ENCODE measurements around the gene FMN1.
"Not testable (repeated sequence)": the region's sequence is repeated elsewhere in the genome, so short reads cannot be mapped to it uniquely, and the experiment has no call there.

Gene FMN1

DNA sequence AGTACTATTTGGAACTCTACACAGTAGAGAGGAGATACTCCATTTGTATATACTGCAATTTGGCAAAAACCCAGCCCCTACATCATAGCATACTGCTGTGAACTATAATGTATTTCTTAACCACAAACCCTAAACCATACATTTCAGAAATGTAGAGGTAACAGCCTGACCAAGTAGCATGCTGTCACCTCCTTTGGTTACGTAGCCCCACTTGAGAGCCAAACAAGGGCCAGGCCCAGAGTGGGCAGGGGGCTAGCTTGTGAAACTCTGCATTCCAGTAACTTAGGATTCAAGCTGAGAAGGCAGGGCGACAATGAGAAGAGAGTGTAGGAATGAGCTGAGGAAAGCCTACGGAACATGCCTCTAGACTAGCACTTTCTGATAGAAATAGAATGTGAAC is 340.9 kb downstream of the FMN1 start:
- H3K4me1 ChIP-seq (ENCODE audit: control insufficient read depth in 1 of 2, insufficient read depth in 1 of 2, low read depth in 1 of 2, low read length in 1 of 2): no peaks in the 10 kb centered on the region
- TF ChIP-seq, protein P1, sequence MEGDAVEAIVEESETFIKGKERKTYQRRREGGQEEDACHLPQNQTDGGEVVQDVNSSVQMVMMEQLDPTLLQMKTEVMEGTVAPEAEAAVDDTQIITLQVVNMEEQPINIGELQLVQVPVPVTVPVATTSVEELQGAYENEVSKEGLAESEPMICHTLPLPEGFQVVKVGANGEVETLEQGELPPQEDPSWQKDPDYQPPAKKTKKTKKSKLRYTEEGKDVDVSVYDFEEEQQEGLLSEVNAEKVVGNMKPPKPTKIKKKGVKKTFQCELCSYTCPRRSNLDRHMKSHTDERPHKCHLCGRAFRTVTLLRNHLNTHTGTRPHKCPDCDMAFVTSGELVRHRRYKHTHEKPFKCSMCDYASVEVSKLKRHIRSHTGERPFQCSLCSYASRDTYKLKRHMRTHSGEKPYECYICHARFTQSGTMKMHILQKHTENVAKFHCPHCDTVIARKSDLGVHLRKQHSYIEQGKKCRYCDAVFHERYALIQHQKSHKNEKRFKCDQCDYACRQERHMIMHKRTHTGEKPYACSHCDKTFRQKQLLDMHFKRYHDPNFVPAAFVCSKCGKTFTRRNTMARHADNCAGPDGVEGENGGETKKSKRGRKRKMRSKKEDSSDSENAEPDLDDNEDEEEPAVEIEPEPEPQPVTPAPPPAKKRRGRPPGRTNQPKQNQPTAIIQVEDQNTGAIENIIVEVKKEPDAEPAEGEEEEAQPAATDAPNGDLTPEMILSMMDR (IDR thresholded peaks at IDR 0.05): no peak
- no peaks in the 10 kb centered on the region for H3K36me3 ChIP-seq
- no peak overlapping the region for H3K27ac ChIP-seq
- H3K9me3 ChIP-seq: no peaks in the 10 kb centered on the region
- H3K4me3 ChIP-seq (ENCODE audit: low read depth in 1 of 2, low read length in 1 of 2): no peak overlapping the region
- H3K27me3 ChIP-seq: no peaks in the 10 kb centered on the region

DNA sequence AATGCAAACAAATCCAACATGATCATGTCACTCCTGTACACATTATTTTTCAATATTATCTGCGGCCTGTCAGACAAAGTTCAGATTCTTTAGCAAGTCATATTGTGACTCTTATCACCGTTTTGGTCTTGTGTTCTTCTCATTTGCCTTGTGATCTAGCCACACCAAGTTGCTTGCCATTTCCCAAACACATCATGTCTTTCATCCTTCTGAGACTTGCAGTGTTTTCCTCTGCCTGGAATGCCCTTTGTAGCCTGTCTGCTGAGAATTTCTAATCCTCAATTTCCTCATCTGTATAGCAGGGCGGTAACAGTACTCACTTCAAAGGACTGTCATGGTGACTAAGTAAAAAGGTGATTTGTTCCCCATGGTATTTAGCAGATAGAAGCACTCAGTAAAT is 341.7 kb downstream of the FMN1 start:
- H3K27ac ChIP-seq: no peak overlapping the region
- H3K9me3 ChIP-seq: no peaks in the 10 kb centered on the region

DNA sequence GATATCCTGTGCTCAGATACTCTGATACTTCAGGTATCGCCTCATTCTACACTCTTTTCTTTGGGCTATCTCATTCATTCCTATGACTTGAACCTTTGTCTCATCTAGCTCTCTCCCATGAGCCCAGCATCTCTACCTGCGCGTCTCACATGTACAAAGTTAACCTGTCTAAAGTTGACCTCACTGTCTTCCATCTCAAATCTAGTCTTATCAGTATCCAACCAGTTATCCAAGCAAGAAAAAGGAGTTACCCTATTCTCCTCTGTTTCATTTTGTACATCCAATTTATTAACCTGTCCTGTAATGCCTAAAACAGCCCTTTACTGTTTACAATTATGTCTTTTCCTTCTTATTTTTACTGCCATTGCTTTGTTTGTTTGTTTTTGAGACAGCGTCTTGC is 342.5 kb downstream of the FMN1 start:
- Histone ChIP-seq H3K27me3 (no peaks in the 10 kb centered on the region), H3K27ac (no peak overlapping the region), H3K4me1 (ENCODE audit: control insufficient read depth in 1 of 2, insufficient read depth in 1 of 2, low read depth in 1 of 2, low read length in 1 of 2) (no peaks in the 10 kb centered on the region), H3K4me3 (ENCODE audit: low read depth in 1 of 2, low read length in 1 of 2) (no peak overlapping the region), H3K36me3 (no peaks in the 10 kb centered on the region), H3K9me3 (no peaks in the 10 kb centered on the region)
- TF ChIP-seq, protein P1 (IDR thresholded peaks at IDR 0.05): no peak

More for the DNA sequence above, 341.7 kb downstream of the FMN1 start:
- TF ChIP-seq, protein P1 (IDR thresholded peaks at IDR 0.05): no peak
- Histone ChIP-seq H3K4me3 (ENCODE audit: low read depth in 1 of 2, low read length in 1 of 2) (no peak overlapping the region), H3K27me3 (no peaks in the 10 kb centered on the region), H3K4me1 (ENCODE audit: control insufficient read depth in 1 of 2, insufficient read depth in 1 of 2, low read depth in 1 of 2, low read length in 1 of 2) (no peaks in the 10 kb centered on the region), H3K36me3 (no peaks in the 10 kb centered on the region)

DNA sequence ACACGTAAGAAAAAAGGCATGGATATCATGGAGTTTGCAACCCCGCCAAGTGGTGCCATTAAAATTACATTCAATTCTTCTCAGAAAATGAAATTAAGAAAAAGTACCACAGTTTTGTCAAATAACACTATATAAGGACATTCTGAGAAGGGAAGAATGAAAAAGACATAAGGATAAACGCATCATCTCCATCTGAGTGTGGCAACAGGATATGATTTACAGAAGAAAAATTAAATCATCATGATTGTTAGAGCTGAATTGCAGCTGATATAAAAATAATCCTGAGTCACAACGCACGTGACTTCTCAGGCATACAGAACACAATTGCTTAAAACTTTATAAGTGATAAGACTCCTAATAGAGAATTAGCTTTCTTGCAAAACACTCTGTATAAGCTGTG is 342.9 kb downstream of the FMN1 start:
- H3K9me3 ChIP-seq: no peaks in the 10 kb centered on the region
- no peaks in the 10 kb centered on the region for H3K4me1 ChIP-seq (ENCODE audit: control insufficient read depth in 1 of 2, insufficient read depth in 1 of 2, low read depth in 1 of 2, low read length in 1 of 2)
- H3K27me3 ChIP-seq: no peaks in the 10 kb centered on the region
- H3K27ac ChIP-seq: no peak overlapping the region
- no peak overlapping the region for H3K4me3 ChIP-seq (ENCODE audit: low read depth in 1 of 2, low read length in 1 of 2)
- TF ChIP-seq, protein P1 (IDR thresholded peaks at IDR 0.05): no peak
- no peaks in the 10 kb centered on the region for H3K36me3 ChIP-seq

DNA sequence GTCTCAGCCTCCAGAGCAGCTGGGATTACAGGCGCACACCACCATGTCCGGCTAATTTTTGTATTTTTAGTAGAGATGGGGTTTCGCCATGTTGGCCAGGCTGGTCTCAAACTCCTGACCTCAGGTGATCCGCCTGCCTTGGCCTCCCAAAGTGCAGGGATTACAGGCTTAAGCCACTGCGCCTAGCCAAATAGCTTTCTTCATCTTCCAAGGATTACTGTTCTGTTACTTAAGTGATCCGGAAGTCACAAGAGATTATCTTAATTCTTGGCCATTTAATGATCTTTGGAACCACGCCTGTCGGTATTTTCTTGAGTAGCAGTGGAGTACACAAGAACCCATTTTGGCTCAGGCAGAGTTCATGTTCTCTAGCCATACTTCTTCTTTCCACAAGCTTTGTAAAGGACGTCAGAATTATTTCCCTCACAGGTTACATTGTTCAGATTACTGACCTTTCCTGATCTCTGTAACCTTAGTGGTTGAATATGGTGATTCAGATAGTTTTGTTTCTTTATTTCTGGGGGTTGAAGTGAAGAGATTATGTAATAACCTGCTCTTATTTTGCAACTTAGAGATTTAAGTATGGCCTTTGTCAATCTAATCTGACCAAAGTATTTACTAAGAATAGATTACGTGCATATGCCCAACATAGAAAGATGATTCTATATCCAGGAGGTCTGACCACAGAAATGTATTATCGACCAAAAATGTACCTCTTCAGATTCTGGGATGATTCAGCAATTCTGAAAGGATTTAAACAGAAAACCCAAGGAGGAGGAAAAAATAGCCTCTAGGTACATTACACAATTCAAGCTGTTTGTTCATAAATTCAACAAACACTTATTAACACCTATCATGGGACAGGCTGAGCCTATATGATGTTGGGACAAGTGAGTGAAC is 344.5 kb downstream of the FMN1 start:
- Histone ChIP-seq H3K4me3 (ENCODE audit: low read depth in 1 of 2, low read length in 1 of 2) (no peak overlapping the region), H3K9me3 (no peaks in the 10 kb centered on the region), H3K4me1 (ENCODE audit: control insufficient read depth in 1 of 2, insufficient read depth in 1 of 2, low read depth in 1 of 2, low read length in 1 of 2) (no peaks in the 10 kb centered on the region), H3K36me3 (no peaks in the 10 kb centered on the region), H3K27me3 (no peaks in the 10 kb centered on the region), H3K27ac (no peak overlapping the region)
- TF ChIP-seq, protein P1 (IDR thresholded peaks at IDR 0.05): no peak

DNA sequence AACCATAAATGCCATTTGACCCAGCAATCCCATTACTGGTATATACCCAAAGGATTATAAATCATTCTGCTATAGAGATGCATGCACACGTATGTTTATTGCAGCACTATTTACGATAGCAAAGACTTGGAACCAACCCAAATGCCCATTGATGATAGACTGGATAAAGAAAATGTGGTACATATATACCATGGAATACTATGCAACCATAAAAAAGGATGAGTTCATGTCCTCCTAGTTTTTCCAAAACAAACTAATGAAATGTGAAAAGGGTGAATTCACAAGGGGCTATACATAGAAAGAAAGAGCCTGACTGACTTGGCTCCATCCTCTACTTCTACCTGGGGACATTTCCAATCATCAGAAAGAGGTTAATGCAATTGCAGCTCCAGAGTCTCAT is 347.8 kb downstream of the FMN1 start:
- H3K4me3 ChIP-seq (ENCODE audit: low read depth in 1 of 2, low read length in 1 of 2); H3K27me3 ChIP-seq; H3K9me3 ChIP-seq; H3K27ac ChIP-seq; H3K4me1 ChIP-seq (ENCODE audit: control insufficient read depth in 1 of 2, insufficient read depth in 1 of 2, low read depth in 1 of 2, low read length in 1 of 2); H3K36me3 ChIP-seq: not testable (repeated sequence)
